Smooth muscle cell (in vitro differentiated cells): Measurements from ENCODE around the gene ETFA. TPM values are rescaled to one million over a fixed set of nuclear protein-coding genes. Genes with fewer than 3 reads are reported as not detected.

Experiments used
- DNase-seq: peaks from one replicate; lab custom pipeline; 2025; ENCODE audit not compliant: unreplicated experiment; lab: John Stamatoyannopoulos, UW
- H2AFZ ChIP-seq: fragments of 200-600 bp; sonication (generic); 2 replicates; pipeline ENCODE4 v1.6.0; 2016; ENCODE audit warnings: antibody characterized with exemption, low read depth, mild to moderate bottlenecking
- H3F3A ChIP-seq: fragments of 200-600 bp; sonication (generic); 2 replicates; pipeline ENCODE4 v1.6.0; 2017; ENCODE audit warnings: antibody characterized with exemption, low read depth
- H3K27ac ChIP-seq: fragments of 200-600 bp; sonication (generic); 2 replicates; pipeline ENCODE4 v1.5.1; 2016; ENCODE audit warnings: low read depth, mild to moderate bottlenecking
- H3K27me3 ChIP-seq: fragments of 200-600 bp; sonication (generic); 2 replicates; pipeline ENCODE4 v1.6.1; 2016; ENCODE audit warnings: low read depth, mild to moderate bottlenecking
- H3K36me3 ChIP-seq: fragments of 200-600 bp; sonication (generic); 2 replicates; pipeline ENCODE4 v1.5.1; 2016; ENCODE audit warnings: low read depth
- H3K4me1 ChIP-seq: fragments of 200-600 bp; sonication (generic); 2 replicates; pipeline ENCODE4 v1.5.1; 2016; ENCODE audit warnings: low read depth
- H3K4me2 ChIP-seq: fragments of 200-600 bp; sonication (generic); 2 replicates; pipeline ENCODE4 v1.6.0; 2016; ENCODE audit warnings: mild to moderate bottlenecking
- H3K4me3 ChIP-seq: fragments of 200-600 bp; sonication (generic); 2 replicates; pipeline ENCODE4 v1.5.1; 2016; ENCODE audit warnings: mild to moderate bottlenecking
- H3K79me2 ChIP-seq: fragments of 200-600 bp; sonication (generic); 2 replicates; pipeline ENCODE4 v1.6.0; 2016; ENCODE audit warnings: low read depth, mild to moderate bottlenecking
- H3K9ac ChIP-seq: fragments of 200-600 bp; sonication (generic); 2 replicates; pipeline ENCODE4 v1.6.0; 2016; ENCODE audit warnings: low read depth
- H3K9me3 ChIP-seq: fragments of 200-600 bp; sonication (generic); replicated peaks from 2 replicates; pipeline ENCODE4 v1.5.1; 2016; ENCODE audit warnings: low read depth
- H4K20me1 ChIP-seq: fragments of 200-600 bp; sonication (generic); 2 replicates; pipeline ENCODE4 v1.6.0; 2016; ENCODE audit warnings: low read depth
- WGBS: methylation state at CpG from one replicate; pipeline ENCODE4 v1.1.7; 2016; ENCODE audit warnings: low lambda C conversion rate; 5-methylcytosine and 5-hydroxymethylcytosine counted together
- polyA plus RNA-seq: library from polyadenylated mRNA; unstranded; fragments of >200 nt; fragmentation: Nextera tagmentation; extraction: Ambion mirVana; gene quantifications from 2 replicates; pipeline ENCODE4 v1.2.1, GENCODE V29; 2016
- total RNA-seq: library from RNA; depleted of rRNA; stranded (reverse); fragments of >200 nt; gene quantifications from 2 replicates; pipeline ENCODE4 v1.2.3, GENCODE V29; 2014
- TF ChIP-seq, protein P1 (sequence below): fragments of 200-600 bp; sonication (generic); IDR thresholded peaks from 2 replicates; pipeline ENCODE4 v1.5.1; 2017; ENCODE audit warnings: borderline replicate concordance, mild to moderate bottlenecking, antibody characterized with exemption; ENCODE audit not compliant: insufficient read depth, poor library complexity, severe bottlenecking

The ETFA gene
- total and polyA plus RNA-seq, 2 experiments from 2014 or later: 98.0 to 119 TPM

DNA sequence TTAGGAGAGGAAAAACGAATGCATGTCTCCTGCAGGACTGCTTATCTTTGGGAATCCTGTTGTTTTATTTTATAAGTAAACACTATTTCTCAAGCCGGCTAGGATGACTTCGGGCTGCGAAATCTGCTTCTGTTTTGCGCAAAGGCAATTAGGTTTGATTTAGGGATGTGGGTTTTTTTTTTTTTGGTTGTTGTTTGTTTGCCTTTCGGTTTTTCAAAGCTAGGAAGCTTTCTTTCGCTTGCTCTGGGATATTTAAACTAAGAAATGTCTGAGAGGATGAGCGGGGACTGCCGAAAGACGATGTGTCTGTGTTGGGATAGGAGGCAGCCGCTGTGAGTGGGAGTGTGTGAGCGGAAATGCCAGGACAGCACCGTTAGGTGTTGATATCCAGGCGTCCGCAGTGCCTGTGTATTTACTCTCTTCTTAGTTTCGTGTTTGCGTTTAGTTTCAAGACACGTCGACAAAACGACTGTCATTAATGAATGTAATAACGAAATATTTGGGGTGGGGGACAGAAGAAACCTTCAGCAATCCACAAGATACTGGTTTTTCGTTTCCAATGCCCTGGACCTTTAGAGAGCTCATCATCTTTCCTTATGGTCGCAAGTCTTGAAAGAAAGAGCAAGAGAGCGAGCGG lies 25.9 kb upstream of the ETFA start:
- peak overlapping the region; percentile 88 for H3K4me2 ChIP-seq
- 6% methylated on average over 25 of the region's 25 CpGs for WGBS
- peaks cover 41% of the 10 kb centered on the region for H3K4me1 ChIP-seq
- H3K79me2 ChIP-seq: no peaks in the 10 kb centered on the region
- H3K9ac ChIP-seq: no peak overlapping the region
- no peak for DNase-seq
- H3K9me3 ChIP-seq: no peaks in the 10 kb centered on the region
- H3F3A ChIP-seq: no peaks in the 10 kb centered on the region
- peak overlapping the region; percentile 45 for H3K4me3 ChIP-seq
- TF ChIP-seq, protein P1, sequence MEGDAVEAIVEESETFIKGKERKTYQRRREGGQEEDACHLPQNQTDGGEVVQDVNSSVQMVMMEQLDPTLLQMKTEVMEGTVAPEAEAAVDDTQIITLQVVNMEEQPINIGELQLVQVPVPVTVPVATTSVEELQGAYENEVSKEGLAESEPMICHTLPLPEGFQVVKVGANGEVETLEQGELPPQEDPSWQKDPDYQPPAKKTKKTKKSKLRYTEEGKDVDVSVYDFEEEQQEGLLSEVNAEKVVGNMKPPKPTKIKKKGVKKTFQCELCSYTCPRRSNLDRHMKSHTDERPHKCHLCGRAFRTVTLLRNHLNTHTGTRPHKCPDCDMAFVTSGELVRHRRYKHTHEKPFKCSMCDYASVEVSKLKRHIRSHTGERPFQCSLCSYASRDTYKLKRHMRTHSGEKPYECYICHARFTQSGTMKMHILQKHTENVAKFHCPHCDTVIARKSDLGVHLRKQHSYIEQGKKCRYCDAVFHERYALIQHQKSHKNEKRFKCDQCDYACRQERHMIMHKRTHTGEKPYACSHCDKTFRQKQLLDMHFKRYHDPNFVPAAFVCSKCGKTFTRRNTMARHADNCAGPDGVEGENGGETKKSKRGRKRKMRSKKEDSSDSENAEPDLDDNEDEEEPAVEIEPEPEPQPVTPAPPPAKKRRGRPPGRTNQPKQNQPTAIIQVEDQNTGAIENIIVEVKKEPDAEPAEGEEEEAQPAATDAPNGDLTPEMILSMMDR: no peak
- H3K36me3 ChIP-seq: no peaks in the 10 kb centered on the region
- H3K27ac ChIP-seq: no peak overlapping the region
- H3K27me3 ChIP-seq: peaks cover 98% of the 10 kb centered on the region
- no peak overlapping the region for H2AFZ ChIP-seq
- H4K20me1 ChIP-seq: peaks cover 23% of the 10 kb centered on the region

DNA sequence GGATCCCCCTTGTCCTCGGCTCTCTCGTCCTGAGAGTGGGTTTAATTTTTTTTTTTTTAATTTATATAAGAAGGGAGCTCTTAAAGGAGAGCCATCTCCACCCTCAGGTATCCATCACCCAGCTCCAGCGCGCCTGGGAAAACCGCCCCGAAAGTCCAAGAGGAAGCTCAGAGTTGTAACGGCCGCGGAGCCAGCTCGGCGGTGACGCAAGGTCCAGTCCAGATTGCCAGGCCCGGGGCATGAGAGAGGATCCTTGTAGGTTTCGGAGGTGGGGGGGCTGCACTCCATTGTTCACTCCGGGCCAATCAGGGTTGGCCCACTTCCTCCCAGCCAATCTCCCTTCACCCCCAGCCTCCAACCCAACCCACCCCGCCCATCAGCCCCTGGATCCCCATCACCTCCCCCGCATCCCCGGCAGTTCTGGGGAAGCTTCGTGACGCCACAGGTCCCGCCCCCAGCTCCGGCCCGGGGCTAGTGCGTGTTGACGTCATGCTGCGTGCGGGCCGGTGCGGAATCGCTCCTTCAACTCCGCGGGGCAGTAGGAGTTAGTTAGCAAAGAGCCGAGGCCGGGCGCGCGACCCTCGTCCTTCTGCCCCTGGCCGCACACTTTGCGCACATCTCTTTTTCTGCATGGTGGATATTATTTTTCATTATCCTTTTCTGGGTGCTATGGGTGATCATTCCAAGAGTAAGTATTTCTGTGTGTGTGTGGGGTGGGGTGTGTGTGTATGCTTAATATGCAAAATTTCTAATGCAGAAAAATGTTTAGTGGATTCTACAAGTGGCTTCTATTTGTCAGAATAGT lies 25.2 kb upstream of the ETFA start, which contains the start of gene ISL2:
Gene ISL2, plus strand, starts transcription at position 520 of the 805 bp plus-strand sequence. Its CDS starts 111 bp downstream, at position 631.
- 2% methylated on average over 37 of the region's 40 CpGs for WGBS
- Histone ChIP-seq H3K4me2 (peak within 1 kb of the TSS; percentile 88), H3K79me2 (no peaks in the 10 kb centered on the region), H3K9ac (no peak within 1 kb of the TSS), H3F3A (no peaks in the 10 kb centered on the region), H3K4me1 (peaks cover 41% of the 10 kb centered on the region), H3K36me3 (no peaks in the 10 kb centered on the region), H3K27me3 (peaks cover 91% of the 10 kb centered on the region), H4K20me1 (peaks cover 21% of the 10 kb centered on the region), H3K4me3 (peak within 1 kb of the TSS; percentile 45), H3K9me3 (no peaks in the 10 kb centered on the region), H3K27ac (no peak within 1 kb of the TSS), H2AFZ (no peak within 1 kb of the TSS)
- DNase-seq: no peak
- TF ChIP-seq, protein P1: no peak

DNA sequence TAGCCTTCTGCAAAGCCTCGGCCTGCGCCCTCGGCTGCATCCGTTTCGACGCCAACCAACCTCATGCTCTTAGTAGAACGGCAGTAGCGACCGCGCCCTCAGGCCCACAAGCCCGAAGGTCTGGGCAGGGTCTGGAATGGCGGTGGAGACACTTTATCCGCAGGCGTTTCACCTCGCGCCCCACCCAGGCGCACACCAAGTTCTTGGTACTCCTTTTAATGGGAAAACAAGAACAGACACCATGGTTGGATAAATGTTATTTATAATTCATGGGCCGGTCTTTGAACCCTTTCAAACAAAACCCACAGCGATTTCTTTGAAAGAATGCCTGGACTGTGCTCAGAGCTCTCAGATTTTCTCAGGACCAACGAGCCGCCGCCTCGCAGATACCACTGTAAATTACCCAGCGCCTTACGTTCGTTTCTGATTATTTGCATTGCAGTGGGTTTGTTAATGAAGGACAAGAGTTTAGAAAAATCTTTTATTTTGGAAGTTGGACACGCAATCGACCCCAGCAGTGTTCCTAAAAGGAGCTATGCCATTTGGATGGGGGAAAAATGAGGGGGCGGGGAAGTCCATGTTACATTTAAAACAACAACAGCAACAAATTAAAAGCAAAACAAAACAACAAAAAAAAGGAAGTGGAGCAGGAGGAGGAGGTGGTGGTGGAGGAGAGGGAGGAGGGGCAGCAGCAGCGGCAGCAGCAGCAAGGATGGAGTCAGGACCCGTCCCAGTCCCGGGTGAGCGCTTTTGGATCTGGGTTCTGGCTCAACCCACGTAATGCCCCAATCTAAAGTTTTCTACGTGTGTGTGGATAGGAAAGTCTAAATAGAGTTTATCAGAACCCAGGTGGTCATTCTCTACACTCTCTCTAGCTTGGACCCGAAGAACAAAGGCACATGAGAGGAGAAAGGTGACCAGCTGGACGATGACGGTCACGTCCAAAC lies 24.3 kb upstream of the ETFA start:
- Histone ChIP-seq H3K4me2 (peak overlapping the region; percentile 88), H4K20me1 (peaks cover 19% of the 10 kb centered on the region), H3K9me3 (no peaks in the 10 kb centered on the region), H3K4me1 (peaks cover 34% of the 10 kb centered on the region), H3K79me2 (no peaks in the 10 kb centered on the region), H3K4me3 (peak overlapping the region; percentile 45), H3F3A (no peaks in the 10 kb centered on the region), H3K27ac (no peak overlapping the region), H3K9ac (no peak overlapping the region), H3K27me3 (peaks cover 83% of the 10 kb centered on the region), H3K36me3 (no peaks in the 10 kb centered on the region), H2AFZ (peak overlapping the region; percentile 33)
- DNase-seq: no peak
- WGBS: 6% methylated on average over 39 of the region's 39 CpGs
- TF ChIP-seq, protein P1: no peak
